ENCODE measurements around the gene DDX39B. TPM values are rescaled to one million over a fixed set of nuclear protein-coding genes. Genes with fewer than 3 reads are reported as not detected.

DDX39B gene
- total RNA-seq, 2 experiments from 2014 or later = 568 to 572 TPM

DNA sequence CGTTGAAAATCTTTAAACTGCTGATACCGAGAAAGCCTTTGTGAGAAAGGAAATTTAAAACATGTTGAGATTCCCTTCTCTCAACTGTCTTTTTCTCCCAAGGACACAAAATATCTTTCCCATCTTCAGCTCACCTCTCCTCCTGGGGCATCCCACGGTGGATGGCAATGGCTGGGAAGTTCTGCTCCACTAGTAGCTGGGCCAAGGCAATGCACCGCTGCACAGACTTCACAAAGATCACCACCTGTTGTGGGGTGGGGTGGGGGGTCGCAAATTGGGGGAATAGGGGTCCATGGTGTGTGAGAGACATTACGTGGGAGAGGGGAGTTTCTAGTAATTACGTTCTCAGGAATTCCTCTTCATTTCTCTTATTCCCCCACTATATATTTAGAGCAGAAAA lies 10.6 kb downstream of the DDX39B start:
- H3K4me3 Mint-ChIP-seq = no peak overlapping the region
- TF ChIP-seq, protein P1, sequence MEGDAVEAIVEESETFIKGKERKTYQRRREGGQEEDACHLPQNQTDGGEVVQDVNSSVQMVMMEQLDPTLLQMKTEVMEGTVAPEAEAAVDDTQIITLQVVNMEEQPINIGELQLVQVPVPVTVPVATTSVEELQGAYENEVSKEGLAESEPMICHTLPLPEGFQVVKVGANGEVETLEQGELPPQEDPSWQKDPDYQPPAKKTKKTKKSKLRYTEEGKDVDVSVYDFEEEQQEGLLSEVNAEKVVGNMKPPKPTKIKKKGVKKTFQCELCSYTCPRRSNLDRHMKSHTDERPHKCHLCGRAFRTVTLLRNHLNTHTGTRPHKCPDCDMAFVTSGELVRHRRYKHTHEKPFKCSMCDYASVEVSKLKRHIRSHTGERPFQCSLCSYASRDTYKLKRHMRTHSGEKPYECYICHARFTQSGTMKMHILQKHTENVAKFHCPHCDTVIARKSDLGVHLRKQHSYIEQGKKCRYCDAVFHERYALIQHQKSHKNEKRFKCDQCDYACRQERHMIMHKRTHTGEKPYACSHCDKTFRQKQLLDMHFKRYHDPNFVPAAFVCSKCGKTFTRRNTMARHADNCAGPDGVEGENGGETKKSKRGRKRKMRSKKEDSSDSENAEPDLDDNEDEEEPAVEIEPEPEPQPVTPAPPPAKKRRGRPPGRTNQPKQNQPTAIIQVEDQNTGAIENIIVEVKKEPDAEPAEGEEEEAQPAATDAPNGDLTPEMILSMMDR (IDR thresholded peaks at IDR 0.05) = no peak
- peaks cover 26% of the 10 kb centered on the region for H3K4me1 Mint-ChIP-seq (ENCODE audit: low read depth)
- H3K27me3 Mint-ChIP-seq = no peaks in the 10 kb centered on the region
- H3K9me3 Mint-ChIP-seq = no peaks in the 10 kb centered on the region
- no peak overlapping the region for H3K27ac Mint-ChIP-seq
- POLR2A ChIA-PET = interaction anchor here (0.8 to 2.8 kb wide), 9 partner anchors 8 to 129 kb away, joined by 3 to 24 read pairs (median 4); partner anchors contain the start of gene DDX39B
- CTCF ChIA-PET = interaction anchor here (0.6 to 2.0 kb wide), 3 partner anchors 10 to 20 kb away, joined by 3 to 7 read pairs (median 4); partner anchors contain the start of genes ATP6V1G2 and DDX39B
- peaks cover 60% of the 10 kb centered on the region for H3K36me3 Mint-ChIP-seq (ENCODE audit: low read depth)
- ATAC-seq = no peak
- DNase-seq = no peak
- intact Hi-C loops (cut with micrococcal nuclease) = no loop called here

DNA sequence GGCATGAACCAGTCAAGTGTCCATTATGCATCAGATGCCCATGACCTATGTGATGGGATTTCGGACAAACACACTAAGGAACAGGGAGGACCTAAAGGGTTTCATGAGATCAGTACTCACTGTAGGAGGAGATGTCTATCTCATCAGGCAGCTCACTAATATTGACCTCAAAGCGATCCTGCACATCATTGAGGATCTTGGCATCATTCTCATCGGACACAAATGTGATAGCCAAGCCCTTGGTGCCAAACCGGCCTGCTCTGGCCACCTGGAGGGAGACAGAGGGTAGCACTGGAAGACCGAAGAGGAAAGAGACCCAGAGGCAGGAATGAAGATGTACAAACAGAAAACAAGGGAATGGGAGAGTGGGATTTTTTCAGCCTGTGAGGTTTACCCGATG lies 11.1 kb downstream of the DDX39B start:
- POLR2A ChIA-PET = interaction anchor here (2.4 to 2.8 kb wide), 2 partner anchors 8 to 11 kb away, joined by 11 to 24 read pairs; partner anchors contain the start of gene DDX39B
- DNase-seq = no peak

DNA sequence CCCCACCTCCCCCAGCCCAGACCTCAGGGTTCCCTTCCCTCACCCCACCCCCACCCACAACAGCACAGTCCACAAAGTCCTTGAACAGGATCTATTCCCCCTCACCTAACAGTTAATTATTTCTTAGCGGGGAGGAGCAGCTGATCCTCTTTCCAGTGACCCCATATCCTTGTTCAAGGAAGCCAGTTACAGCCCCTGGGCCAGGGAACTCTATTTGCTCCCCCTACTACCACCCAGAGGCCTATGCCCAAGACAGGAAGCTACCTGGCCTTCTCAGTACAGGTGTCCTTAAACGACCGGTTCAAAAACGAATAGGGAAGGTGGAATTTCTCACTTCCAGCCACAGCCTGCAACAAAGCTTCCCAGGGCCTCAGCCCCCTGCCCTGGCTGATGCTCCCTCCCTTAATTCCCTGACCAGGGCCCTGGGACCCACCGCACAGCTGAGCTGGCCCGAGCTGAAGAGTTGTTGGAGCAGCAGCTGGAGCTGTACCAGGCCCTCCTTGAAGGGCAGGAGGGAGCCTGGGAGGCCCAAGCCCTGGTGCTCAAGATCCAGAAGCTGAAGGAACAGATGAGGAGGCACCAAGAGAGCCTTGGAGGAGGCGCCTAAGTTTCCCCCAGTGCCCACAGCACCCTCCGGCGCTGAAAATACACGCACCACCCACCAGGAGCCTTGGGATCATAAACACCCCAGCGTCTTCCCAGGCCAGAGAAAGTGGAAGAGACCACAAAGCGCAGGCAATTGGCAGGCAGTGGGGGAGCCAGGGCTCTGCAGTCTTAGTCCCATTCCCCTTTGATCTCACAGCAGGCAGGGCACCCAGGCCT lies 12.3 kb downstream of the DDX39B start:
- DNase-seq = no peak
- Mint-ChIP-seq H3K27ac (peak overlapping the region; percentile 15), H3K36me3 (ENCODE audit: low read depth) (peaks cover 43% of the 10 kb centered on the region), H3K4me3 (no peak overlapping the region), H3K9me3 (no peaks in the 10 kb centered on the region), H3K27me3 (no peaks in the 10 kb centered on the region), H3K4me1 (ENCODE audit: low read depth) (peaks cover 12% of the 10 kb centered on the region)
- ChIA-PET CTCF (interaction anchor here (0.6 to 1.0 kb wide), 2 partner anchors 36 to 87 kb away, joined by 3 read pairs; no protein-coding TSS in a partner anchor), POLR2A (interaction anchor here (0.6 to 2.6 kb wide), 6 partner anchors 9 to 299 kb away, joined by 3 to 21 read pairs (median 6); partner anchors contain the start of genes DDX39B and MICB)
- intact Hi-C loops (cut with micrococcal nuclease) = no loop called here
- TF ChIP-seq, protein P1 (IDR thresholded peaks at IDR 0.05) = no peak
- ATAC-seq = peak; percentile 19

More for the DNA sequence above, 11.1 kb downstream of the DDX39B start:
- Mint-ChIP-seq H3K4me1 (ENCODE audit: low read depth) (peaks cover 21% of the 10 kb centered on the region), H3K4me3 (no peak overlapping the region), H3K36me3 (ENCODE audit: low read depth) (peaks cover 55% of the 10 kb centered on the region), H3K9me3 (no peaks in the 10 kb centered on the region), H3K27me3 (no peaks in the 10 kb centered on the region), H3K27ac (no peak overlapping the region)
- CTCF ChIA-PET = interaction anchor here (0.6 kb wide), 1 partner anchor 21 kb away, joined by 4 read pairs; no protein-coding TSS in a partner anchor
- TF ChIP-seq, protein P1 (IDR thresholded peaks at IDR 0.05) = no peak
- ATAC-seq = no peak
- intact Hi-C loops (cut with micrococcal nuclease) = no loop called here

DNA sequence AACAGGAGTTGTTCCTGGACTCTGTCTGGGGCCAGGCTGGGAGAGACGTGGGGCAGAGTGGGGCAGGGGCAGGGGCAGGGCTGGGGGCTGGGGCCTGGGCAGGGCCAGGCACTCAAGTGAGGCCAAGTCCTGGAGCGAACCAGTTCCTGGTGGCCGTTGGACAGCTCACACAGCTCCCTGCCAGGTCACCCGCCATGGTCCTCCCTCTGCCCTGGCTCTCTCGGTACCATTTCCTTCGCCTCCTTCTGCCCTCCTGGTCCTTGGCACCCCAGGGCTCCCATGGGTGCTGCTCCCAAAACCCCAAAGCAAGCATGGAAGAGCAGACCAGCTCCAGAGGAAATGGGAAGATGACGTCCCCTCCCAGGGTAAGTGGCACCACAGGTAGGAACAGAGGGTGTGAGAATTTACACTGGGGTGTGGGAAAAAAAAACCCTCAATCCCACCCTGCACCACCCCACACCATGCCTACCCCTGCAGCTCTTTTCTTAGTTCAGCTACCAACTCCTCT lies 12.9 kb downstream of the DDX39B start, which contains the start of gene MCCD1:
MCCD1 (plus strand) TSS at position 142 of the 508 bp plus-strand sequence; CDS start at position 195, 53 bp downstream.
- H3K36me3 Mint-ChIP-seq (ENCODE audit: low read depth) = peaks cover 37% of the 10 kb centered on the region
- TF ChIP-seq, protein P1 (IDR thresholded peaks at IDR 0.05) = no peak
- H3K27ac Mint-ChIP-seq = peak within 1 kb of the TSS; percentile 15
- H3K9me3 Mint-ChIP-seq = no peaks in the 10 kb centered on the region
- DNase-seq (no peak), ATAC-seq (peak; percentile 13)
- CTCF ChIA-PET = interaction anchor here (0.6 to 1.0 kb wide), 3 partner anchors 31 to 86 kb away, joined by 3 to 4 read pairs (median 3); partner anchors contain the start of gene MICB
- POLR2A ChIA-PET = interaction anchor here (0.6 to 2.6 kb wide), 8 partner anchors 10 to 298 kb away, joined by 3 to 21 read pairs (median 6); partner anchors contain the start of genes DDX39B and MICB
- peaks cover 10% of the 10 kb centered on the region for H3K4me1 Mint-ChIP-seq (ENCODE audit: low read depth)
- H3K4me3 Mint-ChIP-seq = no peak within 1 kb of the TSS
- no peaks in the 10 kb centered on the region for H3K27me3 Mint-ChIP-seq
- intact Hi-C loops (cut with micrococcal nuclease) = no loop called here

All from activated CD8-positive, alpha-beta T cell treated with anti-CD3 and anti-CD28 coated beads for 36 hours (primary cell).